Mucosa of descending colon (tissue), 3 donors: ENCODE measurements around the gene SEZ6L. TPM values are rescaled to one million over a fixed set of nuclear protein-coding genes. Genes with fewer than 3 reads are reported as not detected.
A peak's percentile ranks its signal among the peaks of the same experiment; 100 is the strongest.

ENCODE experiments used
- ATAC-seq: fragments of 200-7000 bp; cut with Tn5 transposase; one replicate; pipeline ENCODE4 v1.9.1; 2020; ENCODE audit warnings: mild to moderate bottlenecking, moderate library complexity
- DNase-seq, 3 donors: peaks; one replicate each; pipeline ENCODE4 v3.0.0-alpha.2; 2020
- H3K36me3 ChIP-seq: fragments of 200-600 bp; one replicate; pipeline ENCODE4 v1.8.0; 2021; ENCODE audit warnings: low read depth, mild to moderate bottlenecking
- H3K4me1 ChIP-seq: fragments of 200-600 bp; one replicate; pipeline ENCODE4 v1.8.0; 2021; ENCODE audit warnings: low read depth, mild to moderate bottlenecking
- H3K4me3 ChIP-seq: fragments of 200-600 bp; one replicate; pipeline ENCODE4 v1.8.0; 2021; ENCODE audit warnings: mild to moderate bottlenecking
- H3K9me3 ChIP-seq: fragments of 200-600 bp; one replicate; pipeline ENCODE4 v1.8.0; 2021; ENCODE audit warnings: mild to moderate bottlenecking
- CTCF ChIP-seq: fragments of 200-600 bp; IDR thresholded peaks from one replicate; pipeline ENCODE4 v1.8.0; 2022; ENCODE audit warnings: antibody characterized with exemption, mild to moderate bottlenecking
- intact Hi-C, 2 donors: fragments of 100-400 bp; cut with DNase I in 1 of 2; cut with micrococcal nuclease in 1 of 2; formaldehyde crosslinking; loops; one replicate each; pipeline versions ENCODE4 v1.11.0 to v1.11.1; 2022; cut with DNase I, micrococcal nuclease
- total RNA-seq, 3 donors: library from RNA; stranded (reverse); fragmentation: NEBNext Ultra II Directional in 2 of 3; extraction: Animal tissue kit (Norgen Biotek cat#: 25700) in 2 of 3; gene quantifications; one replicate each; pipeline versions ENCODE4 v1.2.1 to v1.2.4, GENCODE V29; 2021 to 2023
- donor health status: DM: no; HTN: no; CAD: no; lungs with moderate emphysema.
- donor health status: DM: no; HTN: no; CAD: no.
- donor health status: DM: no; HTN: yes; CAD: no.

Gene SEZ6L
- total RNA-seq, 3 donors from 2014 or later, result 0.09 to 2.0 TPM; not detected in 1

GRCh38 chr22:26429458-26430286 lies 260.4 kb downstream of the SEZ6L start:
- peak; percentile 20 for ATAC-seq
- H3K4me1 ChIP-seq, result peaks cover 8% of the 10 kb centered on the region
- peak; percentile 28 to 58 (median 35) for DNase-seq
- peak overlapping the region; percentile 36 for H3K4me3 ChIP-seq
- no peak for TF ChIP-seq CTCF
- no peaks in the 10 kb centered on the region for H3K36me3 ChIP-seq
- H3K9me3 ChIP-seq, result no peaks in the 10 kb centered on the region
- intact Hi-C loops, result no loop called here

- no peak for TF ChIP-seq CTCF
- Histone ChIP-seq H3K36me3 (no peaks in the 10 kb centered on the region), H3K4me1 (peaks cover 8% of the 10 kb centered on the region), H3K4me3 (no peak overlapping the region), H3K9me3 (no peaks in the 10 kb centered on the region)
- intact Hi-C loops, result no loop called here
- no peak for DNase-seq
- no peak for ATAC-seq
These were observed 261.3 kb downstream of the SEZ6L start for GRCh38 chr22:26430600-26430999.

GRCh38 chr22:26431261-26431995 lies 262.2 kb downstream of the SEZ6L start:
- intact Hi-C loops, result no loop called here
- DNase-seq (no peak), ATAC-seq (no peak)
- no peak for TF ChIP-seq CTCF
- Histone ChIP-seq H3K36me3 (no peaks in the 10 kb centered on the region), H3K4me1 (peaks cover 15% of the 10 kb centered on the region), H3K9me3 (no peaks in the 10 kb centered on the region), H3K4me3 (no peak overlapping the region)

- Histone ChIP-seq H3K4me3 (no peak overlapping the region), H3K36me3 (no peaks in the 10 kb centered on the region), H3K4me1 (peaks cover 29% of the 10 kb centered on the region), H3K9me3 (no peaks in the 10 kb centered on the region)
- intact Hi-C loops, result no loop called here
- no peak for DNase-seq
- TF ChIP-seq CTCF, result no peak
- no peak for ATAC-seq
These were observed 263.5 kb downstream of the SEZ6L start for GRCh38 chr22:26432619-26433311.
